HG02840 (cell line): ENCODE data around the gene OR12D1.

Source experiments
- ATAC-seq: cut with Tn5 transposase; IDR thresholded peaks from one replicate; pipeline ENCODE4 v1.9.1; 2021; ENCODE audit warnings: mild to moderate bottlenecking, moderate library complexity, moderate number of reproducible peaks; ENCODE audit not compliant: unreplicated experiment, low FRiP score

The OR12D1 gene

DNA sequence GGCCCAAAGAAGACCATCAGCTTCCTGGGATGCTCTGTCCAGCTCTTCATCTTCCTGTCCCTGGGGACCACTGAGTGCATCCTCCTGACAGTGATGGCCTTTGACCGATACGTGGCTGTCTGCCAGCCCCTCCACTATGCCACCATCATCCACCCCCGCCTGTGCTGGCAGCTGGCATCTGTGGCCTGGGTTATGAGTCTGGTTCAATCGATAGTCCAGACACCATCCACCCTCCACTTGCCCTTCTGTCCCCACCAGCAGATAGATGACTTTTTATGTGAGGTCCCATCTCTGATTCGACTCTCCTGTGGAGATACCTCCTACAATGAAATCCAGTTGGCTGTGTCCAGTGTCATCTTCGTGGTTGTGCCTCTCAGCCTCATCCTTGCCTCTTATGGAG, 47.3 kb downstream of the OR12D1 start:
- no peak for ATAC-seq

DNA sequence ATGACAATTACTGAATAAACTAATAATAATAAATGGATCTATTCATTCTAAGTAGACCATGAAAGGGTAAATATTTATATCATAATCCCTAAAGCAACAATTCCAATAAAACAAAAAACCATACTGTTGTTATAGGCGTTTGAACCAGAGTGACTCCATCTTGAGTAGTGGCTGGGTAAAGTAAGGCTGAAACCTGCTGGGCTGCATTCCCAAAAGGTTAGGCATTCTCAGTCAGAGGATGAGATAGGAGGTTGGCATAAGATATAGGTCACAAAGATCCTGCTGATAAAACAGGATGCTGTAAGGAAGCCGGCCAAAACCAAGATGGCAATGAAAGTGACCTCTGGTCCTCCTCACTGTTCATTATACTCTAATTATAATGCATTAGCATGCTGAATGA, 50.6 kb downstream of the OR12D1 start:
- ATAC-seq: no peak

DNA sequence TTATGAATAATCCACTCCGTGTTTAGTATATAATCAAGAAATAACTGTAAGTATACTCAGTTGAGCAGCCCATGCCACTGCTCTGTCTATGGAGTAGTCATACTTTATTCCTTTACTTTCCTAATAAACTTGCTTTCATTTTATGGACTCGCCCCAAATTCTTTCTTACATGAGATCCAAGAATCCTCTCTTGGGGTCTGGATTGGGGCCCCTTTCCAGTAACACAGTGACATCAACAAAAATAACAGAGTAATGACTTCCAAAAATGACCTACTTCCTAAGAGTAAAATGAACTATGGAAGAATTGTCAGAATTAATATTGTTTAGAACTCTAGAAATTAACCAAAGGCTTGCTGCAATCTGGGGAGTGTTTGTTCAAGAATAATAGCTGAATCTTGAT, 51.1 kb downstream of the OR12D1 start:
- ATAC-seq: no peak

GRCh38 chr6:29466241-29466640, 51.5 kb downstream of the OR12D1 start:
- ATAC-seq: no peak
